Stimulated activated CD8-positive, alpha-beta memory T cell treated with anti-CD3 and anti-CD28 coated beads, Interleukin-7, amount 100 ng/mL, for 1 hour (primary cell): ENCODE results near the gene DNAH17.
A peak's percentile ranks its signal among the peaks of the same experiment; 100 is the strongest.

ENCODE experiments used
- DNase-seq, 2 donors: peaks; one replicate each; pipeline ENCODE4 v3.0.0-alpha.2; 2020; ENCODE audit warnings: low read depth in 2 of 2

Gene DNAH17

GRCh38 chr17:78495634-78496033 lies 81.6 kb downstream of the DNAH17 start:
- no peak for DNase-seq

- DNase-seq = no peak
Measured at GRCh38 chr17:78494696-78495330, 82.4 kb downstream of the DNAH17 start.

GRCh38 chr17:78493853-78494695 lies 83.1 kb downstream of the DNAH17 start:
- no peak for DNase-seq

- DNase-seq = no peak
Measured at GRCh38 chr17:78493450-78493849, 83.7 kb downstream of the DNAH17 start.

- DNase-seq = no peak
Measured at GRCh38 chr17:78492116-78492799, 84.9 kb downstream of the DNAH17 start.

GRCh38 chr17:78491236-78492115 lies 85.7 kb downstream of the DNAH17 start:
- no peak for DNase-seq

- DNase-seq = no peak
Measured at GRCh38 chr17:78490673-78491072, 86.5 kb downstream of the DNAH17 start.

- no peak for DNase-seq
Measured at GRCh38 chr17:78490156-78490555, 87.0 kb downstream of the DNAH17 start.

GRCh38 chr17:78488867-78489634 lies 88.1 kb downstream of the DNAH17 start:
- DNase-seq = no peak

GRCh38 chr17:78488156-78488555 lies 89.0 kb downstream of the DNAH17 start:
- DNase-seq = no peak

GRCh38 chr17:78486946-78487680 lies 90.1 kb downstream of the DNAH17 start:
- no peak for DNase-seq

- DNase-seq = no peak
Measured at GRCh38 chr17:78486228-78486802, 90.9 kb downstream of the DNAH17 start.

- DNase-seq = no peak
Measured at GRCh38 chr17:78485290-78486168, 91.7 kb downstream of the DNAH17 start.

- peak; percentile 35 to 38 for DNase-seq
Measured at GRCh38 chr17:78484271-78485246, 92.6 kb downstream of the DNAH17 start.

- DNase-seq = no peak
Measured at GRCh38 chr17:78479369-78479768, 97.8 kb downstream of the DNAH17 start.

- DNase-seq = no peak
Measured at GRCh38 chr17:78478757-78479297, 98.4 kb downstream of the DNAH17 start.
